Spleen (tissue), 7 donors: ENCODE data around the gene TBC1D25.

Experiments
- POLR2AphosphoS5 ChIP-seq, 3 donors: sonication (generic); formaldehyde crosslinking; IDR thresholded peaks; one replicate each; pipeline ENCODE4 v1.5.1; 2017; ENCODE audit warnings: antibody characterized with exemption in 3 of 3
- TF ChIP-seq, protein P1 (sequence below), 11 experiments: fragments of 200-600 bp in 7 of 11; fragments of 450-650 bp in 4 of 11; sonication (generic) in 4 of 11; IDR thresholded peaks in 8 of 11; conservative IDR thresholded peaks in 3 of 11; 1 replicate in 7 of 11; 2 replicates in 4 of 11; pipeline versions ENCODE4 v1.4.0 to v1.8.0; 2016 to 2021; ENCODE audit warnings: antibody characterized with exemption in 11 of 11, inconsistent platforms in 4 of 11, mild to moderate bottlenecking in 1 of 11
- donor health status: DM: no; HTN: no; CAD: no; lungs with moderate emphysema.
- donor health status: DM: no; HTN: no; CAD: no.
- donor health status: DM: no; HTN: no; CAD: no.

DNA sequence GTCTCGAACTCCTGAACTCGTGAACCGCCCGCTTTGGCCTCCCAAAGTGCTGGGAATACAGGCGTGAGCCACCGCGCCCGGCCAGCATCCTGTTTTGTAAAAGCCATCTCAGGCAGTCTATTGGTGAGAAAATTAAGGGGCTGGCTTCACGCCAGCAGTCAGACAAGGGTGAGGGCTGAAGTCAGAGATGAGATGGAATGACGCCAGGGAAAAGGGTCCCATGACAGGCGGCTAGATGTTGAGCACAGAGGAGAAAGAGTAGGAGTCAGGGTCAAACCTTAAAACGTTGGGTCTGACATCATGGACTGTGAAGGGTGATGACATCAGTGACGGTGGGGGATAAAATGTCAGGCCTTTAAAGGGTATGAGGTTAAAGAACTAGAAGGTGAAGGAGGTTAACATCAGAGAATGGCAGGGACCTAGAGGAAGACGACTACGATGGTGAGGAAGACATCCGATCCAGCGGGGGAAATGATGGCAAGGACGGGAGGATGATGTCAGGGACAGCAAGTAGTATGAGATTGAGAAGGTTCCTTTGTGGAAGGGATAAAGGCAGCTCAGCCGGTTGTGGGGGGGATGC lies 34.3 kb downstream of the TBC1D25 start:
- TF ChIP-seq, protein P1, sequence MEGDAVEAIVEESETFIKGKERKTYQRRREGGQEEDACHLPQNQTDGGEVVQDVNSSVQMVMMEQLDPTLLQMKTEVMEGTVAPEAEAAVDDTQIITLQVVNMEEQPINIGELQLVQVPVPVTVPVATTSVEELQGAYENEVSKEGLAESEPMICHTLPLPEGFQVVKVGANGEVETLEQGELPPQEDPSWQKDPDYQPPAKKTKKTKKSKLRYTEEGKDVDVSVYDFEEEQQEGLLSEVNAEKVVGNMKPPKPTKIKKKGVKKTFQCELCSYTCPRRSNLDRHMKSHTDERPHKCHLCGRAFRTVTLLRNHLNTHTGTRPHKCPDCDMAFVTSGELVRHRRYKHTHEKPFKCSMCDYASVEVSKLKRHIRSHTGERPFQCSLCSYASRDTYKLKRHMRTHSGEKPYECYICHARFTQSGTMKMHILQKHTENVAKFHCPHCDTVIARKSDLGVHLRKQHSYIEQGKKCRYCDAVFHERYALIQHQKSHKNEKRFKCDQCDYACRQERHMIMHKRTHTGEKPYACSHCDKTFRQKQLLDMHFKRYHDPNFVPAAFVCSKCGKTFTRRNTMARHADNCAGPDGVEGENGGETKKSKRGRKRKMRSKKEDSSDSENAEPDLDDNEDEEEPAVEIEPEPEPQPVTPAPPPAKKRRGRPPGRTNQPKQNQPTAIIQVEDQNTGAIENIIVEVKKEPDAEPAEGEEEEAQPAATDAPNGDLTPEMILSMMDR (IDR thresholded peaks at IDR 0.05 in 8 of 11, conservative IDR thresholded peaks at IDR 0.05 in 3 of 11) = no peak
- no peak for TF ChIP-seq POLR2AphosphoS5 (IDR thresholded peaks at IDR 0.05)
